HepG2 (cell line): ENCODE measurements around the gene ATAD3A. TPM values are rescaled to one million over a fixed set of nuclear protein-coding genes. Genes with fewer than 3 reads are reported as not detected.

ENCODE experiments used
- DR1 ChIP-seq: sonication (generic); formaldehyde crosslinking; IDR thresholded peaks from 2 replicates; pipeline ENCODE4 v1.8.0; 2021; ENCODE audit warnings: mild to moderate bottlenecking, missing genetic modification reagents, inconsistent platforms
- ESRRA ChIP-seq: sonication (generic); formaldehyde crosslinking; IDR thresholded peaks from 2 replicates; pipeline ENCODE4 v1.5.1; 2020; ENCODE audit warnings: mild to moderate bottlenecking, low read depth, missing genetic modification reagents
- JARID2 ChIP-seq: sonication (generic); formaldehyde crosslinking; IDR thresholded peaks from 2 replicates; pipeline ENCODE4 v1.8.1; 2023; ENCODE audit warnings: missing genetic modification reagents, inconsistent platforms; ENCODE audit not compliant: insufficient replicate concordance
- MBD4 ChIP-seq: IDR thresholded peaks from 2 replicates; pipeline ENCODE4 v1.6.1; 2012; ENCODE audit warnings: low read length, inconsistent platforms, borderline replicate concordance
- NR2C2 ChIP-seq: sonication (generic); formaldehyde crosslinking; IDR thresholded peaks from 2 replicates; pipeline ENCODE4 v1.4.0; 2020; ENCODE audit warnings: missing genetic modification reagents, mild to moderate bottlenecking, moderate library complexity, borderline replicate concordance
- ZBTB21 ChIP-seq: sonication (generic); formaldehyde crosslinking; IDR thresholded peaks from 2 replicates; pipeline ENCODE4 v1.4.0; 2020; ENCODE audit warnings: missing genetic modification reagents
- ZNF547 ChIP-seq: sonication (generic); formaldehyde crosslinking; IDR thresholded peaks from 2 replicates; pipeline ENCODE4 v1.5.1; 2020; ENCODE audit warnings: mild to moderate bottlenecking, missing genetic modification reagents
- polyA plus RNA-seq, 8 experiments: library from polyadenylated mRNA; depleted of rRNA in 3 of 8; stranded (reverse) in 7 of 8; unstranded in 1 of 8; fragments of >200 nt; fragmentation: Illumina TruSeq in 4 of 8; extraction: Trizol in 4 of 8; gene quantifications; 2 replicates each; pipeline versions ENCODE4 v1.2.1 to v1.2.3, GENCODE V29; 2011 to 2016; ENCODE audit warnings: low read depth in 4 of 8, missing spikeins in 1 of 8, mixed read lengths in 1 of 8; ENCODE audit not compliant: insufficient read depth in 1 of 8
- total RNA-seq, 5 experiments: library from RNA; depleted of rRNA; stranded (reverse); fragments of >200 nt; fragmentation: Illumina TruSeq; extraction: Trizol; gene quantifications; 2 replicates each; pipeline ENCODE4 v1.2.3, GENCODE V29; 2016; ENCODE audit warnings: low read depth in 1 of 5
- TF ChIP-seq, protein P1 (sequence below): sonication (generic); formaldehyde crosslinking; IDR thresholded peaks from 2 replicates; pipeline ENCODE4 v1.4.0; 2020; ENCODE audit warnings: missing genetic modification reagents
- TF ChIP-seq, protein P2 (sequence below): sonication (generic); formaldehyde crosslinking; IDR thresholded peaks from 2 replicates; pipeline ENCODE4 v1.4.0; 2020; ENCODE audit warnings: mild to moderate bottlenecking, missing genetic modification reagents
- TF ChIP-seq, protein P3 (sequence below): sonication (generic); formaldehyde crosslinking; IDR thresholded peaks from 2 replicates; pipeline ENCODE4 v1.4.0; 2020; ENCODE audit warnings: mild to moderate bottlenecking, missing genetic modification reagents
- TF ChIP-seq, protein P4 (sequence below): sonication (generic); formaldehyde crosslinking; IDR thresholded peaks from 2 replicates; pipeline ENCODE4 v1.4.0; 2020; ENCODE audit warnings: mild to moderate bottlenecking, missing genetic modification reagents
- TF ChIP-seq, protein P5 (sequence below): sonication (generic); formaldehyde crosslinking; IDR thresholded peaks from 2 replicates; pipeline ENCODE4 v1.4.0; 2020; ENCODE audit warnings: missing genetic modification reagents, borderline replicate concordance
- TF ChIP-seq, protein P6 (sequence below), 2 experiments: sonication (generic) in 1 of 2; formaldehyde crosslinking in 1 of 2; IDR thresholded peaks; 2 replicates each; pipeline versions ENCODE4 v1.4.0 to v1.6.1; 2016 to 2020; ENCODE audit warnings: borderline replicate concordance in 1 of 2, low read depth in 1 of 2, mild to moderate bottlenecking in 1 of 2, missing genetic modification reagents in 1 of 2

The ATAD3A gene
- total and polyA plus RNA-seq, 2 of the 13 experiments (the other 11 are each of a cell fraction or from before 2014, with no cell fraction given): 10.6 to 49.0 TPM

DNA sequence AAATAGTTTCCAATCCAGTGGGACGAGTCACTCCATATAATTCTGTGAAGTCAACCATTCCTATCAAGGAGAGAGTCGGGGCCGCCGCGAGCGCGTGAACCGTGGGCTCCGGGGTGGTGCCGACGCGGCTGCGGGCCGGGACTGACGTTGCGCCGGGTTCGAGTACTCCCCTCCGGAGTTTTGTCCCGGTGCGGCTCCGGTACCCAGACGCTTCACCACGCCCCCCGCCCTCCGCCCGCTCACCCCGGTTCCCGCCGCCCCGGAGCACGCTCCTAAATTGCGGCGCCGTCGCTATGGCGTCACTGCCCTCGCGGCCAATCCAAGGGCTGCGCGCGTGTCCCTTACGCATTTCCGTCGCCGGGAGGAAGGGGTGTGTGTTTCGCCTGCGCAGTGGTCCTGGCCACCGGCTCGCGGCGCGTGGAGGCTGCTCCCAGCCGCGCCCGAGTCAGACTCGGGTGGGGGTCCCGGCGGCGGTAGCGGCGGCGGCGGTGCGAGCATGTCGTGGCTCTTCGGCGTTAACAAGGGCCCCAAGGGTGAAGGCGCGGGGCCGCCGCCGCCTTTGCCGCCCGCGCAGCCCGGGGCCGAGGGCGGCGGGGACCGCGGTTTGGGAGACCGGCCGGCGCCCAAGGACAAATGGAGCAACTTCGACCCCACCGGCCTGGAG, 40.4 kb upstream of the ATAD3A start, which contains the start of gene ATAD3B (continued):
- TF ChIP-seq, protein P1, sequence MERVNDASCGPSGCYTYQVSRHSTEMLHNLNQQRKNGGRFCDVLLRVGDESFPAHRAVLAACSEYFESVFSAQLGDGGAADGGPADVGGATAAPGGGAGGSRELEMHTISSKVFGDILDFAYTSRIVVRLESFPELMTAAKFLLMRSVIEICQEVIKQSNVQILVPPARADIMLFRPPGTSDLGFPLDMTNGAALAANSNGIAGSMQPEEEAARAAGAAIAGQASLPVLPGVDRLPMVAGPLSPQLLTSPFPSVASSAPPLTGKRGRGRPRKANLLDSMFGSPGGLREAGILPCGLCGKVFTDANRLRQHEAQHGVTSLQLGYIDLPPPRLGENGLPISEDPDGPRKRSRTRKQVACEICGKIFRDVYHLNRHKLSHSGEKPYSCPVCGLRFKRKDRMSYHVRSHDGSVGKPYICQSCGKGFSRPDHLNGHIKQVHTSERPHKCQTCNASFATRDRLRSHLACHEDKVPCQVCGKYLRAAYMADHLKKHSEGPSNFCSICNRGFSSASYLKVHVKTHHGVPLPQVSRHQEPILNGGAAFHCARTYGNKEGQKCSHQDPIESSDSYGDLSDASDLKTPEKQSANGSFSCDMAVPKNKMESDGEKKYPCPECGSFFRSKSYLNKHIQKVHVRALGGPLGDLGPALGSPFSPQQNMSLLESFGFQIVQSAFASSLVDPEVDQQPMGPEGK (CRISPR knock-in tag): peak; percentile 65
- TF ChIP-seq MBD4 (no peak), ZNF547 (CRISPR knock-in tag) (no peak), ZBTB21 (CRISPR knock-in tag) (peak; percentile 97), NR2C2 (CRISPR knock-in tag) (peak; percentile 84), DR1 (no peak; the same call in 1 of the 2 replicates), JARID2 (CRISPR knock-in tag) (no peak), ESRRA (CRISPR knock-in tag) (peak; percentile 42; the same call in 1 of the 2 replicates)
- TF ChIP-seq, protein P2, sequence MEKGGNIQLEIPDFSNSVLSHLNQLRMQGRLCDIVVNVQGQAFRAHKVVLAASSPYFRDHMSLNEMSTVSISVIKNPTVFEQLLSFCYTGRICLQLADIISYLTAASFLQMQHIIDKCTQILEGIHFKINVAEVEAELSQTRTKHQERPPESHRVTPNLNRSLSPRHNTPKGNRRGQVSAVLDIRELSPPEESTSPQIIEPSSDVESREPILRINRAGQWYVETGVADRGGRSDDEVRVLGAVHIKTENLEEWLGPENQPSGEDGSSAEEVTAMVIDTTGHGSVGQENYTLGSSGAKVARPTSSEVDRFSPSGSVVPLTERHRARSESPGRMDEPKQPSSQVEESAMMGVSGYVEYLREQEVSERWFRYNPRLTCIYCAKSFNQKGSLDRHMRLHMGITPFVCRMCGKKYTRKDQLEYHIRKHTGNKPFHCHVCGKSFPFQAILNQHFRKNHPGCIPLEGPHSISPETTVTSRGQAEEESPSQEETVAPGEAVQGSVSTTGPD (CRISPR knock-in tag): no peak
- TF ChIP-seq, protein P3, sequence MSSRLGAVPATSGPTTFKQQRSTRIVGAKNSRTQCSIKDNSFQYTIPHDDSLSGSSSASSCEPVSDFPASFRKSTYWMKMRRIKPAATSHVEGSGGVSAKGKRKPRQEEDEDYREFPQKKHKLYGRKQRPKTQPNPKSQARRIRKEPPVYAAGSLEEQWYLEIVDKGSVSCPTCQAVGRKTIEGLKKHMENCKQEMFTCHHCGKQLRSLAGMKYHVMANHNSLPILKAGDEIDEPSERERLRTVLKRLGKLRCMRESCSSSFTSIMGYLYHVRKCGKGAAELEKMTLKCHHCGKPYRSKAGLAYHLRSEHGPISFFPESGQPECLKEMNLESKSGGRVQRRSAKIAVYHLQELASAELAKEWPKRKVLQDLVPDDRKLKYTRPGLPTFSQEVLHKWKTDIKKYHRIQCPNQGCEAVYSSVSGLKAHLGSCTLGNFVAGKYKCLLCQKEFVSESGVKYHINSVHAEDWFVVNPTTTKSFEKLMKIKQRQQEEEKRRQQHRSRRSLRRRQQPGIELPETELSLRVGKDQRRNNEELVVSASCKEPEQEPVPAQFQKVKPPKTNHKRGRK (CRISPR knock-in tag): no peak
- TF ChIP-seq, protein P4, sequence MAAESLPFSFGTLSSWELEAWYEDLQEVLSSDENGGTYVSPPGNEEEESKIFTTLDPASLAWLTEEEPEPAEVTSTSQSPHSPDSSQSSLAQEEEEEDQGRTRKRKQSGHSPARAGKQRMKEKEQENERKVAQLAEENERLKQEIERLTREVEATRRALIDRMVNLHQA (CRISPR knock-in tag): no peak
- TF ChIP-seq, protein P5, sequence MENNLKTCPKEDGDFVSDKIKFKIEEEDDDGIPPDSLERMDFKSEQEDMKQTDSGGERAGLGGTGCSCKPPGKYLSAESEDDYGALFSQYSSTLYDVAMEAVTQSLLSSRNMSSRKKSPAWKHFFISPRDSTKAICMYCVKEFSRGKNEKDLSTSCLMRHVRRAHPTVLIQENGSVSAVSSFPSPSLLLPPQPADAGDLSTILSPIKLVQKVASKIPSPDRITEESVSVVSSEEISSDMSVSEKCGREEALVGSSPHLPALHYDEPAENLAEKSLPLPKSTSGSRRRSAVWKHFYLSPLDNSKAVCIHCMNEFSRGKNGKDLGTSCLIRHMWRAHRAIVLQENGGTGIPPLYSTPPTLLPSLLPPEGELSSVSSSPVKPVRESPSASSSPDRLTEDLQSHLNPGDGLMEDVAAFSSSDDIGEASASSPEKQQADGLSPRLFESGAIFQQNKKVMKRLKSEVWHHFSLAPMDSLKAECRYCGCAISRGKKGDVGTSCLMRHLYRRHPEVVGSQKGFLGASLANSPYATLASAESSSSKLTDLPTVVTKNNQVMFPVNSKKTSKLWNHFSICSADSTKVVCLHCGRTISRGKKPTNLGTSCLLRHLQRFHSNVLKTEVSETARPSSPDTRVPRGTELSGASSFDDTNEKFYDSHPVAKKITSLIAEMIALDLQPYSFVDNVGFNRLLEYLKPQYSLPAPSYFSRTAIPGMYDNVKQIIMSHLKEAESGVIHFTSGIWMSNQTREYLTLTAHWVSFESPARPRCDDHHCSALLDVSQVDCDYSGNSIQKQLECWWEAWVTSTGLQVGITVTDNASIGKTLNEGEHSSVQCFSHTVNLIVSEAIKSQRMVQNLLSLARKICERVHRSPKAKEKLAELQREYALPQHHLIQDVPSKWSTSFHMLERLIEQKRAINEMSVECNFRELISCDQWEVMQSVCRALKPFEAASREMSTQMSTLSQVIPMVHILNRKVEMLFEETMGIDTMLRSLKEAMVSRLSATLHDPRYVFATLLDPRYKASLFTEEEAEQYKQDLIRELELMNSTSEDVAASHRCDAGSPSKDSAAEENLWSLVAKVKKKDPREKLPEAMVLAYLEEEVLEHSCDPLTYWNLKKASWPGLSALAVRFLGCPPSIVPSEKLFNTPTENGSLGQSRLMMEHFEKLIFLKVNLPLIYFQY (CRISPR knock-in tag): peak; percentile 51
- TF ChIP-seq, protein P6, sequence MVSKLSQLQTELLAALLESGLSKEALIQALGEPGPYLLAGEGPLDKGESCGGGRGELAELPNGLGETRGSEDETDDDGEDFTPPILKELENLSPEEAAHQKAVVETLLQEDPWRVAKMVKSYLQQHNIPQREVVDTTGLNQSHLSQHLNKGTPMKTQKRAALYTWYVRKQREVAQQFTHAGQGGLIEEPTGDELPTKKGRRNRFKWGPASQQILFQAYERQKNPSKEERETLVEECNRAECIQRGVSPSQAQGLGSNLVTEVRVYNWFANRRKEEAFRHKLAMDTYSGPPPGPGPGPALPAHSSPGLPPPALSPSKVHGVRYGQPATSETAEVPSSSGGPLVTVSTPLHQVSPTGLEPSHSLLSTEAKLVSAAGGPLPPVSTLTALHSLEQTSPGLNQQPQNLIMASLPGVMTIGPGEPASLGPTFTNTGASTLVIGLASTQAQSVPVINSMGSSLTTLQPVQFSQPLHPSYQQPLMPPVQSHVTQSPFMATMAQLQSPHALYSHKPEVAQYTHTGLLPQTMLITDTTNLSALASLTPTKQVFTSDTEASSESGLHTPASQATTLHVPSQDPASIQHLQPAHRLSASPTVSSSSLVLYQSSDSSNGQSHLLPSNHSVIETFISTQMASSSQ (IDR thresholded peaks at IDR 0.05; ENCODE audit: low read depth): no peak
- TF ChIP-seq, protein P6 (CRISPR knock-in tag; IDR thresholded peaks at IDR 0.05; ENCODE audit: borderline replicate concordance): peak; percentile 49; the same call in 1 of the 2 replicates
